GM21528 (cell line): ENCODE data around the gene PPFIA4.

Experiments
- ATAC-seq: cut with Tn5 transposase; IDR thresholded peaks from one replicate; pipeline ENCODE4 v1.9.1; 2021; ENCODE audit warnings: mild to moderate bottlenecking, moderate library complexity; ENCODE audit not compliant: unreplicated experiment, low FRiP score

Gene PPFIA4

GRCh38 chr1:203121186-203122015 lies 95.1 kb downstream of the PPFIA4 start:
- no peak for ATAC-seq

DNA sequence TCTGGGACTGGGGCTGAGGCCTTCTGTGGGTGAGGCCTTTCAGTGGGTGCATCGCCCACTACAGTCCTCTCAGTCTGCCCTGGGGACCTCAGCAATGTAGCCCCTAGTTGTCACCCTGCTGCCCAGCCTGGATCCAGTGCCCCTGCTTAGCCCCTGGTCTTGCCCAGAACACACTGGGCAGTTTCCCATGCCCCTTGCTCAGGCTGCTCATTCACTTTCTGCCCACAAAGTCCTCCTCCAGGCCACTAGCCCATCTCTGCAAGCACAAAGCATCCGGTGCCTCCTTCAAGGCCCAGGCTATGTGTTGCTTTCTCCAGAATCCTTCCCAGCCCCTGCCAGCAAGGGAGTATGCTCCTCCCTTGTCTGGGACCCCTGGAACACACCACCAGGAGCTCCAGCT lies 95.9 kb downstream of the PPFIA4 start:
- ATAC-seq = no peak

DNA sequence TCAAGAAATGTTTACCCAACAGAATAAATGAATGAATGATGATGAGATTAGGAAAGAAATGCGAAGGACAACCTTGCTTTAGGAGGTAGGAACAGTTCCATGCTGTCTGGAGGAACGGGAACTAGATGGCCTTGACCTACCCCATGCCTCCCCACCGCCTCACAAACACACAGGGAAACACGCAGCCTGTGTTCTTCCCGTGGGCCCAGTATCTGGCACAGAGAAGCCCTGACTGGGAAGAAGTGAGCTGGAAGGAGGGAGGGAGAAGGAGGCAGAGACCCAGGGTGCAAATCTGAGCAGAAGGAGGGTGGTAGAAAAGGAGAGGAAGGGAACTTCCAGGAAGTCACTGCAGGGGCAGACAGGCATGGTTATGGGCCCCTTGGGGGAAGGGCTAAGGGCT lies 97.7 kb downstream of the PPFIA4 start:
- ATAC-seq = no peak

- no peak for ATAC-seq
Measured at GRCh38 chr1:203124546-203125317, 98.4 kb downstream of the PPFIA4 start.

GRCh38 chr1:203126151-203126865 lies 100.0 kb downstream of the PPFIA4 start:
- no peak for ATAC-seq

- ATAC-seq = no peak
Measured at GRCh38 chr1:203126866-203127665, 100.8 kb downstream of the PPFIA4 start.

GRCh38 chr1:203127666-203128430 lies 101.6 kb downstream of the PPFIA4 start, which contains the start of gene ADORA1:
ADORA1 (plus strand) TSS chr1:203127726; CDS start chr1:203128842, 1,116 bp downstream.
- ATAC-seq = no peak

DNA sequence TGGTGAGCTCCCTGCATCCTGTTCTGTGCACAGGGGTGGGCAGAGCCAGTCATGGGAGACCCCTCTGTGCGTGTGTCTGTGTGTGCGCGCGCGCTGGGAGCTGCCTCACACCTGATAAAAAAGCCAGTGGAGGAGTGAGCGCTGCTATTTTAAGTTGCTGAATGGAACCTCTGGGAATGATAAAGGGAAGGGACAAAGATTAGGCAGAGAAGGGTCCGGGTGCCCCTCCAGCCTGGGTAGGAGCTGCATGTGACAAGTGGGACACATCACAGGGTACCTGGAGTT lies 102.1 kb downstream of the PPFIA4 start:
- no peak for ATAC-seq
